MM.1S (cell line): ENCODE results near the gene PDZD8.

ENCODE experiments used
- CTCF ChIP-seq: fragments of 300-600 bp; sonication (generic); IDR thresholded peaks from 2 replicates; pipeline ENCODE4 v1.5.1; 2016; ENCODE audit warnings: antibody characterized with exemption, low read length, mixed read lengths
- EZH2 ChIP-seq: fragments of 300-600 bp; sonication (generic); optimal IDR thresholded peaks from 2 replicates; pipeline ENCODE3; 2017; ENCODE audit warnings: low read depth, mild to moderate bottlenecking, antibody characterized with exemption, low read length, mixed read lengths
- EZH2phosphoT487 ChIP-seq: fragments of 300-600 bp; sonication (generic); IDR thresholded peaks from 2 replicates; pipeline ENCODE4 v1.6.1; 2018; ENCODE audit warnings: antibody characterized with exemption, low read length

GRCh38 chr10:117298219-117298618, 77.0 kb downstream of the PDZD8 start:
- TF ChIP-seq EZH2phosphoT487 (no peak), CTCF (no peak), EZH2 (no peak)
